HepG2 (cell line): ENCODE measurements around the gene LAMTOR2. TPM values are rescaled to one million over a fixed set of nuclear protein-coding genes. Genes with fewer than 3 reads are reported as not detected.

ENCODE experiments used
- ATAC-seq: fragments of 200-7000 bp; cut with Tn5 transposase; 3 replicates; pipeline ENCODE4 v1.9.1; 2020; ENCODE audit warnings: mild to moderate bottlenecking, moderate library complexity
- BruUV-seq: library from RNA; stranded (reverse); fragments of 400-500 nt; replicated peaks from 2 replicates; lab custom pipeline; 2021; lab: Mats Ljungman, UMichigan
- CTCF ChIA-PET: fragments of 300-600 bp; formaldehyde crosslinking; extraction: SDS; loops from one replicate; lab custom pipeline; 2021; ENCODE audit warnings: low total read pairs, inconsistent platforms, low intra/inter-chr PET ratio; lab: Yijun Ruan, JAX
- POLR2A ChIA-PET: fragments of 350-600 bp; sonication (Branson Sonifier 250); formaldehyde crosslinking; loops from one replicate; lab custom pipeline; 2020; ENCODE audit warnings: antibody characterized with exemption, inconsistent platforms; lab: Yijun Ruan, JAX
- DNase-seq: peaks from one replicate; pipeline ENCODE4 v3.0.0-alpha.2; 2015; ENCODE audit warnings: low spot score
- FAIRE-seq: peaks from 3 replicates; lab custom pipeline; 2011; peaks lifted over from hg19 to GRCh38; lab: Jason Lieb, UNC
- H2AFZ ChIP-seq: one replicate; pipeline ENCODE4 v1.6.1; 2011; ENCODE audit warnings: low read length, inconsistent platforms
- H3K27ac ChIP-seq: fragments of 300-600 bp; 3 replicates; pipeline ENCODE4 v1.8.0; 2011; ENCODE audit warnings: mixed run types, mild to moderate bottlenecking, mixed read lengths, low read length, inconsistent platforms; ENCODE audit not compliant: insufficient read depth; ENCODE audit errors: extremely low read length
- H3K27me3 ChIP-seq, 2 experiments: fragments of 200-600 bp in 1 of 2; 2 replicates in 1 of 2; 3 replicates in 1 of 2; pipeline versions ENCODE4 v1.6.0 to v1.8.0; 2011; ENCODE audit warnings: low read length in 2 of 2, mild to moderate bottlenecking in 2 of 2, moderate library complexity in 2 of 2, inconsistent platforms in 1 of 2; ENCODE audit not compliant: insufficient read depth in 2 of 2, control insufficient read depth in 1 of 2
- H3K36me3 ChIP-seq, 2 experiments: fragments of 200-600 bp in 1 of 2; replicated peaks in 1 of 2; 2 replicates in 1 of 2; 3 replicates in 1 of 2; pipeline versions ENCODE4 v1.5.1 to v1.8.0; 2011; ENCODE audit warnings: low read length in 2 of 2, inconsistent platforms in 1 of 2; ENCODE audit not compliant: insufficient read depth in 2 of 2, control insufficient read depth in 1 of 2
- H3K4me1 ChIP-seq: 2 replicates; pipeline ENCODE4 v1.5.1; 2012; ENCODE audit warnings: low read length, inconsistent platforms; ENCODE audit not compliant: insufficient read depth
- H3K4me2 ChIP-seq: 2 replicates; pipeline ENCODE4 v1.6.0; 2011; ENCODE audit warnings: low read depth, low read length, inconsistent platforms
- H3K4me3 ChIP-seq, 3 experiments: fragments of 200-600 bp in 1 of 3; sonication (generic), shearing (Covaris generic) in 1 of 3; replicated peaks in 1 of 3; 2 replicates each; pipeline ENCODE4 v1.5.1; 2011 to 2016; ENCODE audit warnings: low read length in 3 of 3, inconsistent platforms in 2 of 3, low read depth in 2 of 3, mild to moderate bottlenecking in 2 of 3, control low read depth in 1 of 3, mixed read lengths in 1 of 3; ENCODE audit not compliant: insufficient read depth in 1 of 3
- H3K79me2 ChIP-seq: one replicate; pipeline ENCODE4 v1.6.1; 2011; ENCODE audit warnings: low read length, inconsistent platforms; ENCODE audit not compliant: insufficient read depth
- H3K9ac ChIP-seq: 2 replicates; pipeline ENCODE4 v1.6.0; 2011; ENCODE audit warnings: mild to moderate bottlenecking, low read depth, low read length, inconsistent platforms; ENCODE audit not compliant: insufficient read depth
- H3K9me3 ChIP-seq: 2 replicates; pipeline ENCODE4 v1.5.1; 2012; ENCODE audit warnings: mild to moderate bottlenecking, low read length
- H4K20me1 ChIP-seq: 2 replicates; pipeline ENCODE4 v1.6.0; 2011; ENCODE audit warnings: inconsistent platforms, mild to moderate bottlenecking, low read length, moderate library complexity; ENCODE audit not compliant: insufficient read depth
- AHDC1 ChIP-seq: sonication (generic); formaldehyde crosslinking; IDR thresholded peaks from 2 replicates; pipeline ENCODE4 v1.5.1; 2020; ENCODE audit warnings: mild to moderate bottlenecking, missing genetic modification reagents, borderline replicate concordance
- CHD4 ChIP-seq: fragments of 200-600 bp; sonication (generic); IDR thresholded peaks from 2 replicates; pipeline ENCODE4 v1.7.0; 2017; ENCODE audit warnings: mild to moderate bottlenecking, low read length, borderline replicate concordance
- GTF2F1 ChIP-seq: fragments of 150-350 bp; IDR thresholded peaks from 2 replicates; pipeline ENCODE4 v1.6.1; 2014; ENCODE audit warnings: low read length
- MXD1 ChIP-seq: sonication (generic); formaldehyde crosslinking; IDR thresholded peaks from 2 replicates; pipeline ENCODE4 v1.4.0; 2020; ENCODE audit warnings: mild to moderate bottlenecking, missing genetic modification reagents
- PHF8 ChIP-seq: sonication (generic); formaldehyde crosslinking; IDR thresholded peaks from 2 replicates; pipeline ENCODE4 v1.5.0; 2020; ENCODE audit warnings: missing genetic modification reagents
- RBM22 ChIP-seq: fragments of 200-400 bp; formaldehyde crosslinking; optimal IDR thresholded peaks from 2 replicates; pipeline ENCODE3; 2017; ENCODE audit warnings: mild to moderate bottlenecking, low read length, moderate library complexity
- ZBTB7A ChIP-seq: sonication (generic); formaldehyde crosslinking; IDR thresholded peaks from 2 replicates; pipeline ENCODE4 v1.8.0; 2022; ENCODE audit warnings: mild to moderate bottlenecking, missing genetic modification reagents
- ZFP62 ChIP-seq: sonication (generic); formaldehyde crosslinking; IDR thresholded peaks from 2 replicates; pipeline ENCODE4 v1.4.0; 2020; ENCODE audit warnings: missing genetic modification reagents
- ZMYM3 ChIP-seq: sonication (generic); formaldehyde crosslinking; IDR thresholded peaks from 2 replicates; pipeline ENCODE4 v1.5.1; 2020; ENCODE audit warnings: mild to moderate bottlenecking, missing genetic modification reagents
- ZNF460 ChIP-seq: sonication (generic); formaldehyde crosslinking; IDR thresholded peaks from 2 replicates; pipeline ENCODE4 v1.5.1; 2020; ENCODE audit warnings: missing genetic modification reagents, mild to moderate bottlenecking, borderline replicate concordance
- ZNF740 ChIP-seq: sonication (generic); formaldehyde crosslinking; IDR thresholded peaks from 2 replicates; pipeline ENCODE4 v1.4.0; 2020; ENCODE audit warnings: missing genetic modification reagents
- ZXDC ChIP-seq: sonication (generic); formaldehyde crosslinking; IDR thresholded peaks from 2 replicates; pipeline ENCODE4 v1.5.0; 2020; ENCODE audit warnings: mild to moderate bottlenecking, missing genetic modification reagents
- WGBS: methylation state at CpG from one replicate; pipeline ENCODE4 v1.1.6; 2017; ENCODE audit warnings: low lambda C conversion rate; 5-methylcytosine and 5-hydroxymethylcytosine counted together
- in situ Hi-C: cut with HindIII; loops from 2 replicates; pipeline ENCODE4 v1.10.0; 2017; ENCODE audit warnings: low pct_unique_long_range_greater_than_20kb; ENCODE audit not compliant: extremely low pct_ligation_motif_present
- intact Hi-C: fragments of 100-400 bp; cut with micrococcal nuclease; formaldehyde crosslinking; loops from one replicate; pipeline ENCODE4 v1.10.0; 2022; ENCODE audit not compliant: unreplicated experiment
- polyA plus RNA-seq, 8 experiments: library from polyadenylated mRNA; depleted of rRNA in 3 of 8; stranded (reverse) in 7 of 8; unstranded in 1 of 8; fragments of >200 nt; fragmentation: Illumina TruSeq in 4 of 8; extraction: Trizol in 4 of 8; gene quantifications; 2 replicates each; pipeline versions ENCODE4 v1.2.1 to v1.2.3, GENCODE V29; 2011 to 2016; ENCODE audit warnings: low read depth in 4 of 8, missing spikeins in 1 of 8, mixed read lengths in 1 of 8; ENCODE audit not compliant: insufficient read depth in 1 of 8
- total RNA-seq, 5 experiments: library from RNA; depleted of rRNA; stranded (reverse); fragments of >200 nt; fragmentation: Illumina TruSeq; extraction: Trizol; gene quantifications; 2 replicates each; pipeline ENCODE4 v1.2.3, GENCODE V29; 2016; ENCODE audit warnings: low read depth in 1 of 5

The LAMTOR2 gene
- total and polyA plus RNA-seq, 2 of the 13 experiments (the other 11 are each of a cell fraction or from before 2014, with no cell fraction given): 36.5 to 66.4 TPM

GRCh38 chr1:156083800-156084790 lies 29.5 kb downstream of the LAMTOR2 start:
- no peak for DNase-seq
- no peak for ATAC-seq
- Histone ChIP-seq H3K4me2 (peak overlapping the region; percentile 79), H3K36me3 (no peaks in the 10 kb centered on the region), H4K20me1 (peaks cover 2% of the 10 kb centered on the region; the same call in 1 of the 2 replicates), H3K4me3 (peak overlapping the region; percentile 88 to 94 (median 89)), H2AFZ (no peak overlapping the region), H3K27me3 (no peaks in the 10 kb centered on the region; a peak in 1 of 5 replicates), H3K4me1 (peaks cover 66% of the 10 kb centered on the region), H3K9ac (peak overlapping the region; percentile 77), H3K9me3 (no peaks in the 10 kb centered on the region), H3K79me2 (peaks cover 23% of the 10 kb centered on the region), H3K27ac (peak overlapping the region; percentile 77)
- BruUV-seq: TSS peak; percentile 79
- in situ Hi-C loops (no loop called here), intact Hi-C loops (loop anchor here (5.0 kb wide), 1 partner anchor 957 kb away; the partner anchor contains the start of gene EFNA1)
- CTCF ChIA-PET: no interaction called here
- POLR2A ChIA-PET: interaction anchor here (0.7 to 2.6 kb wide), 2 partner anchors 18 to 45 kb away, joined by 3 to 15 read pairs; no protein-coding TSS in a partner anchor
- WGBS: 40% methylated on average over 7 of the region's 7 CpGs
- no peak for FAIRE-seq
- peak; percentile 72; the same call in 1 of the 2 replicates for TF ChIP-seq ZNF740 (CRISPR knock-in tag)
- TF ChIP-seq AHDC1 (CRISPR knock-in tag): no peak
- TF ChIP-seq PHF8 (CRISPR knock-in tag): 0 out of 2 replicates have a peak, but pooled peaks have one; percentile 3
- peak; percentile 24; the same call in 1 of the 2 replicates for TF ChIP-seq CHD4
- no peak for TF ChIP-seq RBM22
- TF ChIP-seq ZXDC (CRISPR knock-in tag): no peak
- TF ChIP-seq MXD1 (CRISPR knock-in tag): no peak
- TF ChIP-seq ZNF460 (CRISPR knock-in tag): no peak
- TF ChIP-seq GTF2F1: no peak
- TF ChIP-seq ZMYM3 (CRISPR knock-in tag): 0 out of 2 replicates have a peak, but pooled peaks have one; percentile 35
- no peak for TF ChIP-seq ZBTB7A (CRISPR knock-in tag)
- TF ChIP-seq ZFP62 (CRISPR knock-in tag): no peak
